PC-3 (cell line): ENCODE results near the gene EPHB2. TPM values are rescaled to one million over a fixed set of nuclear protein-coding genes. Genes with fewer than 3 reads are reported as not detected.

Experiments used
- ATAC-seq: fragments of 200-7000 bp; cut with Tn5 transposase; 2 replicates; pipeline ENCODE4 v1.9.1; 2020; ENCODE audit warnings: mild to moderate bottlenecking, moderate library complexity
- BruUV-seq: library from RNA; stranded (reverse); fragments of 400-500 nt; replicated peaks from 2 replicates; lab custom pipeline; 2021; lab: Mats Ljungman, UMichigan
- CTCF ChIA-PET: fragments of 300-600 bp; sonication (Branson Sonifier 250); formaldehyde crosslinking; loops from one replicate; lab custom pipeline; 2022; ENCODE audit warnings: antibody characterized with exemption; lab: Charles Lee
- POLR2A ChIA-PET: fragments of 300-600 bp; sonication (Branson Sonifier 250); formaldehyde crosslinking; loops from one replicate; lab custom pipeline; 2022; ENCODE audit warnings: antibody characterized with exemption; ENCODE audit not compliant: unreplicated experiment; lab: Charles Lee
- DNase-seq: peaks from one replicate; pipeline ENCODE4 v3.0.0-alpha.2; 2015
- H2AFZ ChIP-seq: fragments of 300-600 bp; sonication (generic); 2 replicates; pipeline ENCODE4 v1.6.0; 2016; ENCODE audit warnings: antibody characterized with exemption, low read length
- H3F3A ChIP-seq: fragments of 300-600 bp; sonication (generic); one replicate; pipeline ENCODE4 v1.6.0; 2017; ENCODE audit warnings: antibody characterized with exemption, low read length, control low read depth, mild to moderate bottlenecking; ENCODE audit not compliant: unreplicated experiment
- H3K27ac ChIP-seq: fragments of 300-600 bp; sonication (generic); 2 replicates; pipeline ENCODE4 v1.5.1; 2016; ENCODE audit warnings: mild to moderate bottlenecking, low read length
- H3K27me3 ChIP-seq: fragments of 300-600 bp; sonication (generic); 2 replicates; pipeline ENCODE4 v1.6.1; 2016; ENCODE audit warnings: low read length, mixed read lengths
- H3K36me3 ChIP-seq: fragments of 300-600 bp; sonication (generic); 2 replicates; pipeline ENCODE4 v1.6.1; 2016; ENCODE audit warnings: low read depth, mixed run types, low read length, mixed read lengths
- H3K4me1 ChIP-seq: fragments of 300-600 bp; sonication (generic); 2 replicates; pipeline ENCODE4 v1.5.1; 2016; ENCODE audit warnings: low read length; ENCODE audit not compliant: insufficient read depth
- H3K4me2 ChIP-seq: fragments of 300-600 bp; sonication (generic); 2 replicates; pipeline ENCODE4 v1.6.0; 2016; ENCODE audit warnings: low read length
- H3K4me3 ChIP-seq: fragments of 300-600 bp; sonication (generic); 2 replicates; pipeline ENCODE4 v1.5.1; 2016; ENCODE audit warnings: mild to moderate bottlenecking, low read length, mixed read lengths
- H3K79me2 ChIP-seq: fragments of 300-600 bp; sonication (generic); 2 replicates; pipeline ENCODE4 v1.6.1; 2017; ENCODE audit warnings: low read length, mixed read lengths
- H3K9ac ChIP-seq: fragments of 300-600 bp; sonication (generic); 2 replicates; pipeline ENCODE4 v1.6.0; 2016; ENCODE audit warnings: mild to moderate bottlenecking, low read length
- H3K9me2 ChIP-seq: fragments of 300-600 bp; sonication (generic); replicated peaks from 2 replicates; pipeline ENCODE4 v1.6.1; 2016; ENCODE audit warnings: mixed run types, low read length, mixed read lengths
- H3K9me3 ChIP-seq: fragments of 300-600 bp; sonication (generic); 2 replicates; pipeline ENCODE4 v1.6.1; 2016; ENCODE audit warnings: low read length, mixed read lengths
- H4K20me1 ChIP-seq: fragments of 300-600 bp; sonication (generic); 2 replicates; pipeline ENCODE4 v1.6.1; 2016; ENCODE audit warnings: low read length, mixed read lengths
- EZH2 ChIP-seq: fragments of 300-600 bp; sonication (generic); IDR thresholded peaks from one replicate; pipeline ENCODE4 v1.6.1; 2017; ENCODE audit warnings: antibody characterized with exemption, mild to moderate bottlenecking, low read length; ENCODE audit not compliant: unreplicated experiment
- EZH2phosphoT487 ChIP-seq: fragments of 300-600 bp; sonication (generic); IDR thresholded peaks from 2 replicates; pipeline ENCODE4 v1.6.1; 2018; ENCODE audit warnings: mild to moderate bottlenecking, antibody characterized with exemption, low read length, borderline replicate concordance
- intact Hi-C: fragments of 100-400 bp; cut with micrococcal nuclease; formaldehyde crosslinking; loops from 2 replicates; pipeline ENCODE4 v1.9.0; 2023
- total RNA-seq: library from RNA; depleted of rRNA; stranded (reverse); fragments of >200 nt; gene quantifications from 2 replicates; pipeline ENCODE4 v1.2.3, GENCODE V29; 2014
- TF ChIP-seq, protein P1 (sequence below): fragments of 300-600 bp; sonication (generic); conservative IDR thresholded peaks from 2 replicates; pipeline ENCODE4 v1.5.1; 2017; ENCODE audit warnings: antibody characterized with exemption, low read depth, mild to moderate bottlenecking, low read length

Gene EPHB2
- total RNA-seq, 1 experiment from 2014 or later: 23.2 TPM

- BruUV-seq: no TSS peak
- Histone ChIP-seq H3F3A (no peaks in the 10 kb centered on the region), H3K27me3 (no peaks in the 10 kb centered on the region), H3K9ac (no peak overlapping the region), H3K9me2 (no peaks in the 10 kb centered on the region), H3K9me3 (no peaks in the 10 kb centered on the region), H2AFZ (no peak overlapping the region), H3K79me2 (no peaks in the 10 kb centered on the region), H3K4me1 (no peaks in the 10 kb centered on the region), H3K27ac (no peak overlapping the region), H3K4me3 (no peak overlapping the region), H3K4me2 (no peak overlapping the region), H4K20me1 (no peaks in the 10 kb centered on the region), H3K36me3 (no peaks in the 10 kb centered on the region)
- intact Hi-C loops: no loop called here
- TF ChIP-seq, protein P1, sequence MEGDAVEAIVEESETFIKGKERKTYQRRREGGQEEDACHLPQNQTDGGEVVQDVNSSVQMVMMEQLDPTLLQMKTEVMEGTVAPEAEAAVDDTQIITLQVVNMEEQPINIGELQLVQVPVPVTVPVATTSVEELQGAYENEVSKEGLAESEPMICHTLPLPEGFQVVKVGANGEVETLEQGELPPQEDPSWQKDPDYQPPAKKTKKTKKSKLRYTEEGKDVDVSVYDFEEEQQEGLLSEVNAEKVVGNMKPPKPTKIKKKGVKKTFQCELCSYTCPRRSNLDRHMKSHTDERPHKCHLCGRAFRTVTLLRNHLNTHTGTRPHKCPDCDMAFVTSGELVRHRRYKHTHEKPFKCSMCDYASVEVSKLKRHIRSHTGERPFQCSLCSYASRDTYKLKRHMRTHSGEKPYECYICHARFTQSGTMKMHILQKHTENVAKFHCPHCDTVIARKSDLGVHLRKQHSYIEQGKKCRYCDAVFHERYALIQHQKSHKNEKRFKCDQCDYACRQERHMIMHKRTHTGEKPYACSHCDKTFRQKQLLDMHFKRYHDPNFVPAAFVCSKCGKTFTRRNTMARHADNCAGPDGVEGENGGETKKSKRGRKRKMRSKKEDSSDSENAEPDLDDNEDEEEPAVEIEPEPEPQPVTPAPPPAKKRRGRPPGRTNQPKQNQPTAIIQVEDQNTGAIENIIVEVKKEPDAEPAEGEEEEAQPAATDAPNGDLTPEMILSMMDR: no peak
- TF ChIP-seq EZH2phosphoT487: no peak
- TF ChIP-seq EZH2: no peak
- ATAC-seq: no peak
- no peak for DNase-seq
- CTCF ChIA-PET: no interaction called here
- POLR2A ChIA-PET: no interaction called here
Observed at GRCh38 chr1:22962558-22962957, 251.9 kb downstream of the EPHB2 start.

DNA sequence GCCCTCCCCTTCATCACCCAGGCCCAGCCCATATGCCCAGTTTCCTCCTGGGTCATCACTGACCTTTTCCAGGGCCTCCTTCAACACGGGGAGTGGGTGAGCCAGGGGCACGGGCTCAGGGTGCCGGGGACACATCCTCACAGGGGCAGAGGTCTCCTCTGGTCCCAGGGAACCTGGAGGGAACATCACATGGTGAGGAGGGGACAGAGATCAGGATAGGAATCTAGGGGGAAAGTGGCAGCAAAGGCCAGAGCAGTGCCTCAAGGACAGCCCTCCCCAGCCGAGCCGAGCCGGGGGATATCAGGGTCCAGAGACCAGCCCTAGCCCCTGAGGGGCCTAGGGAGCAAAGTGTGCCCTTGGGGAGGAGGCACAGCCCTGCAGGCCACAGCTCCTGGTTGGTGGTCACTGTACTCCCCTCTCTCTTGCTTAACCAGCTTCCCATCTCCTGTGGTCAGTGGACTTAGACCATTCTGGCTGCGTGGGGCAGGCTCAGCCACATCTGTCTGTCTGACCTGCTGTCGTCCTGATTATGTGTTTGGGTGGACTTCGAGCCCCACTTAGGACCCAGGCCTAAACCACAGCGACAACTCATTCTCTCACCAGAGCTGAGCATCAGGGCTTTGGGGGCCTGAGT, 252.5 kb downstream of the EPHB2 start:
- ChIA-PET POLR2A (no interaction called here), CTCF (interaction anchor here (0.5 to 1.1 kb wide), 2 partner anchors 259 to 425 kb away, joined by 3 read pairs; no protein-coding TSS in a partner anchor)
- TF ChIP-seq, protein P1: no peak
- no peak for TF ChIP-seq EZH2
- TF ChIP-seq EZH2phosphoT487: no peak

GRCh38 chr1:22966309-22966708, 255.7 kb downstream of the EPHB2 start:
- no peak overlapping the region for H2AFZ ChIP-seq
- no peaks in the 10 kb centered on the region for H4K20me1 ChIP-seq
- ATAC-seq (no peak), DNase-seq (no peak)
- ChIA-PET POLR2A (no interaction called here), CTCF (no interaction called here)
- H3K9me2 ChIP-seq: no peaks in the 10 kb centered on the region
- intact Hi-C loops: no loop called here
- no peak overlapping the region for H3K27ac ChIP-seq
- no peaks in the 10 kb centered on the region for H3K9me3 ChIP-seq
- H3K4me3 ChIP-seq: no peak overlapping the region
- H3K36me3 ChIP-seq: no peaks in the 10 kb centered on the region
- no peaks in the 10 kb centered on the region for H3F3A ChIP-seq
- BruUV-seq: no TSS peak
- H3K4me2 ChIP-seq: no peak overlapping the region
- H3K4me1 ChIP-seq: peaks cover 1% of the 10 kb centered on the region; the same call in 1 of the 2 replicates
- TF ChIP-seq, protein P1: no peak
- TF ChIP-seq EZH2phosphoT487: no peak
- no peak for TF ChIP-seq EZH2
- H3K27me3 ChIP-seq: no peaks in the 10 kb centered on the region
- H3K9ac ChIP-seq: no peak overlapping the region
- no peaks in the 10 kb centered on the region for H3K79me2 ChIP-seq

More for the DNA sequence above, 252.5 kb downstream of the EPHB2 start:
- BruUV-seq: no TSS peak
- no peaks in the 10 kb centered on the region for H3K4me1 ChIP-seq
- H3K36me3 ChIP-seq: no peaks in the 10 kb centered on the region
- DNase-seq (no peak), ATAC-seq (no peak)
- H3K4me3 ChIP-seq: no peak overlapping the region
- H3K9me2 ChIP-seq: no peaks in the 10 kb centered on the region
- no peak overlapping the region for H2AFZ ChIP-seq
- no peak overlapping the region for H3K4me2 ChIP-seq
- H3K79me2 ChIP-seq: no peaks in the 10 kb centered on the region
- H4K20me1 ChIP-seq: no peaks in the 10 kb centered on the region
- H3K27me3 ChIP-seq: no peaks in the 10 kb centered on the region
- no peaks in the 10 kb centered on the region for H3K9me3 ChIP-seq
- intact Hi-C loops: no loop called here
- no peaks in the 10 kb centered on the region for H3F3A ChIP-seq
- H3K27ac ChIP-seq: no peak overlapping the region
- H3K9ac ChIP-seq: no peak overlapping the region
